HCT116 (cell line): ENCODE measurements around the gene CNNM4. TPM values are rescaled to one million over a fixed set of nuclear protein-coding genes. Genes with fewer than 3 reads are reported as not detected.

Experiments used
- ATAC-seq: fragments of 200-7000 bp; cut with Tn5 transposase; 2 replicates; pipeline ENCODE4 v1.9.1; 2020; ENCODE audit warnings: mild to moderate bottlenecking, moderate library complexity
- BruUV-seq: library from RNA; stranded (reverse); fragments of 400-500 nt; replicated peaks from 2 replicates; lab custom pipeline; 2021; lab: Mats Ljungman, UMichigan
- CTCF ChIA-PET: fragments of 300-600 bp; sonication (Branson Sonifier 250); formaldehyde crosslinking; loops from one replicate; lab custom pipeline; 2021; ENCODE audit warnings: antibody characterized with exemption; lab: Charles Lee
- POLR2A ChIA-PET: fragments of 300-600, 350-600 bp; sonication (Branson Sonifier 250); formaldehyde crosslinking; loops from one replicate; lab custom pipeline; 2021; ENCODE audit warnings: antibody characterized with exemption; lab: Charles Lee
- RAD21 ChIA-PET, 2 experiments: fragments of 300-600 bp; sonication (Branson Sonifier 250); formaldehyde crosslinking; loops; one replicate each; lab custom pipeline; 2023; ENCODE audit warnings: low total read pairs in 2 of 2; ENCODE audit not compliant: uncharacterized antibody in 2 of 2, unreplicated experiment in 2 of 2, low non-redundant PET in 1 of 2; lab: Charles Lee
- DNase-seq: peaks from one replicate; pipeline ENCODE4 v3.0.0-alpha.2; 2010; ENCODE audit warnings: low read depth, low spot score
- H2AFZ ChIP-seq: fragments of 200-600 bp; shearing (Covaris generic), sonication (generic); 2 replicates; pipeline ENCODE4 v1.6.1; 2017; ENCODE audit warnings: low read depth, mixed run types, mixed read lengths, antibody characterized with exemption, low read length; ENCODE audit not compliant: poor library complexity, severe bottlenecking
- H3K27ac ChIP-seq: 2 replicates; pipeline ENCODE4 v1.5.1; 2012; ENCODE audit warnings: low read depth, low read length
- H3K27me3 ChIP-seq: fragments of 200-600 bp; sonication (generic); 2 replicates; pipeline ENCODE4 v1.6.1; 2016; ENCODE audit warnings: mixed run types, low read length, mixed read lengths; ENCODE audit not compliant: insufficient read depth
- H3K36me3 ChIP-seq, 2 experiments: fragments of 200-500 bp in 1 of 2; fragments of 200-600 bp in 1 of 2; sonication (Bioruptor generic) in 1 of 2; sonication (generic) in 1 of 2; 2 replicates each; pipeline versions ENCODE4 v1.5.1 to v1.6.1; 2014 to 2016; ENCODE audit warnings: low read length in 2 of 2, inconsistent platforms in 1 of 2, mixed read lengths in 1 of 2, mixed run types in 1 of 2; ENCODE audit not compliant: insufficient read depth in 2 of 2, control insufficient read depth in 1 of 2
- H3K4me1 ChIP-seq, 2 experiments: fragments of 200-600 bp in 1 of 2; sonication (generic) in 1 of 2; 2 replicates each; pipeline versions ENCODE4 v1.5.1 to v1.6.1; 2012 to 2017; ENCODE audit warnings: low read length in 2 of 2, inconsistent platforms in 1 of 2, mild to moderate bottlenecking in 1 of 2, mixed read lengths in 1 of 2, mixed run types in 1 of 2, moderate library complexity in 1 of 2; ENCODE audit not compliant: insufficient read depth in 2 of 2, control insufficient read depth in 1 of 2
- H3K4me2 ChIP-seq: fragments of 200-600 bp; sonication (generic); 2 replicates; pipeline ENCODE4 v1.6.1; 2017; ENCODE audit warnings: mixed run types, low read length, mixed read lengths
- H3K4me3 ChIP-seq, 2 experiments: fragments of 200-600 bp in 1 of 2; sonication (generic) in 1 of 2; replicated peaks in 1 of 2; 2 replicates each; pipeline ENCODE4 v1.5.1; 2011 to 2016; ENCODE audit warnings: low read length in 2 of 2, control low read depth in 1 of 2, low read depth in 1 of 2, mild to moderate bottlenecking in 1 of 2, mixed read lengths in 1 of 2, mixed run types in 1 of 2
- H3K79me2 ChIP-seq: fragments of 200-600 bp; sonication (generic); 2 replicates; pipeline ENCODE4 v1.6.1; 2017; ENCODE audit warnings: mild to moderate bottlenecking, mixed run types, low read length, moderate library complexity, mixed read lengths; ENCODE audit not compliant: insufficient read depth
- H3K9ac ChIP-seq: fragments of 200-600 bp; sonication (generic); 2 replicates; pipeline ENCODE4 v1.6.1; 2016; ENCODE audit warnings: low read length, mixed read lengths
- H3K9me2 ChIP-seq: fragments of 200-600 bp; sonication (generic), shearing (Covaris generic); 2 replicates; pipeline ENCODE4 v1.6.1; 2017; ENCODE audit warnings: mixed run types, mild to moderate bottlenecking, moderate library complexity; ENCODE audit not compliant: insufficient read depth
- H3K9me3 ChIP-seq, 2 experiments: fragments of 200-500 bp in 1 of 2; fragments of 200-600 bp in 1 of 2; sonication (Bioruptor generic) in 1 of 2; sonication (generic) in 1 of 2; 2 replicates each; pipeline ENCODE4 v1.6.1; 2014 to 2017; ENCODE audit warnings: low read length in 2 of 2, mixed read lengths in 2 of 2, inconsistent platforms in 1 of 2, low read depth in 1 of 2, mild to moderate bottlenecking in 1 of 2, mixed run types in 1 of 2, moderate library complexity in 1 of 2; ENCODE audit not compliant: control insufficient read depth in 1 of 2, insufficient read depth in 1 of 2
- H4K20me1 ChIP-seq: fragments of 200-600 bp; sonication (generic), shearing (Covaris generic); 2 replicates; pipeline ENCODE4 v1.6.1; 2017; ENCODE audit warnings: mixed run types, mild to moderate bottlenecking, moderate library complexity; ENCODE audit not compliant: insufficient read depth
- ATF3 ChIP-seq: IDR thresholded peaks from 2 replicates; pipeline ENCODE4 v1.6.1; 2012
- CBX3 ChIP-seq: IDR thresholded peaks from 2 replicates; pipeline ENCODE4 v1.6.1; 2012; ENCODE audit warnings: low read depth
- CEBPB ChIP-seq: IDR thresholded peaks from 2 replicates; pipeline ENCODE4 v1.6.1; 2012; ENCODE audit warnings: low read depth
- CTCF ChIP-seq, 3 experiments: fragments of 200-600 bp in 1 of 3; sonication (generic) in 1 of 3; IDR thresholded peaks in 2 of 3; conservative IDR thresholded peaks in 1 of 3; 2 replicates each; pipeline ENCODE4 v1.5.1; 2012 to 2017; ENCODE audit warnings: low read depth in 2 of 3, low read length in 2 of 3, antibody characterized with exemption in 1 of 3, borderline replicate concordance in 1 of 3, control low read depth in 1 of 3, mild to moderate bottlenecking in 1 of 3, mixed read lengths in 1 of 3, mixed run types in 1 of 3, moderate library complexity in 1 of 3; ENCODE audit not compliant: insufficient read depth in 1 of 3
- EGR1 ChIP-seq: IDR thresholded peaks from 2 replicates; pipeline ENCODE4 v1.6.1; 2012; ENCODE audit warnings: low read depth
- EZH2 ChIP-seq: fragments of 200-600 bp; sonication (generic); IDR thresholded peaks from 2 replicates; pipeline ENCODE4 v1.6.1; 2017; ENCODE audit warnings: antibody characterized with exemption, mixed run types
- FOSL1 ChIP-seq: IDR thresholded peaks from 2 replicates; pipeline ENCODE4 v1.6.1; 2012; ENCODE audit warnings: low read depth
- JUND ChIP-seq: IDR thresholded peaks from 2 replicates; pipeline ENCODE4 v1.6.1; 2012
- MAX ChIP-seq: IDR thresholded peaks from 2 replicates; pipeline ENCODE4 v1.6.1; 2012
- POLR2A ChIP-seq: IDR thresholded peaks from 2 replicates; pipeline ENCODE4 v1.7.0; 2011; ENCODE audit warnings: borderline replicate concordance; ENCODE audit not compliant: insufficient read depth, insufficient read length; ENCODE audit errors: extremely low read depth
- POLR2AphosphoS5 ChIP-seq: IDR thresholded peaks from 2 replicates; pipeline ENCODE4 v1.6.1; 2011; ENCODE audit warnings: mild to moderate bottlenecking, low read depth, low read length, moderate library complexity
- RAD21 ChIP-seq: IDR thresholded peaks from 2 replicates; pipeline ENCODE4 v1.6.1; 2012; ENCODE audit warnings: low read depth, mild to moderate bottlenecking
- SRF ChIP-seq: IDR thresholded peaks from 2 replicates; pipeline ENCODE4 v1.6.1; 2012; ENCODE audit warnings: low read depth
- TCF7L2 ChIP-seq: IDR thresholded peaks from 2 replicates; pipeline ENCODE4 v1.7.0; 2011; ENCODE audit warnings: borderline replicate concordance, inconsistent platforms; ENCODE audit not compliant: insufficient read depth, insufficient read length; ENCODE audit errors: extremely low read depth
- YY1 ChIP-seq: IDR thresholded peaks from 2 replicates; pipeline ENCODE4 v1.6.1; 2011; ENCODE audit warnings: low read length, low read depth, moderate library complexity, mild to moderate bottlenecking; ENCODE audit not compliant: insufficient replicate concordance; ENCODE audit errors: extremely low read depth
- ZFX ChIP-seq: fragments of 450-650 bp; IDR thresholded peaks from 2 replicates; pipeline ENCODE4 v1.6.1; 2017
- ZNF274 ChIP-seq: fragments of 200-500 bp; sonication (Bioruptor generic); IDR thresholded peaks from 2 replicates; pipeline ENCODE4 v1.6.1; 2014; ENCODE audit warnings: mild to moderate bottlenecking, low read depth, low read length, inconsistent platforms
- intact Hi-C: fragments of 100-400 bp; cut with micrococcal nuclease; formaldehyde crosslinking; loops from 2 replicates; pipeline ENCODE4 v1.10.0; 2022
- total RNA-seq: library from RNA; stranded (reverse); gene quantifications from one replicate; pipeline ENCODE4 v1.2.1, GENCODE V29; 2021; ENCODE audit not compliant: unreplicated experiment

Gene CNNM4
- total RNA-seq, 1 experiment from 2014 or later: 7.9 TPM

GRCh38 chr2:96822786-96823185 lies 62.1 kb downstream of the CNNM4 start (continued):
- no peak for TF ChIP-seq CTCF (IDR thresholded peaks at IDR 0.05 in 2 of 3, conservative IDR thresholded peaks at IDR 0.05 in 1 of 3; ENCODE audit: borderline replicate concordance in 1 of 3, insufficient read depth in 1 of 3, low read depth in 2 of 3, low read length in 2 of 3)
- no peak for TF ChIP-seq JUND
- TF ChIP-seq TCF7L2: no peak
- TF ChIP-seq EZH2: no peak
- no peak for TF ChIP-seq ATF3
- no peak for TF ChIP-seq EGR1
- no peak for TF ChIP-seq RAD21
- no peak for TF ChIP-seq FOSL1
- no peak for TF ChIP-seq ZFX

GRCh38 chr2:96823198-96823597 lies 62.5 kb downstream of the CNNM4 start:
- TF ChIP-seq SRF (no peak), CTCF (IDR thresholded peaks at IDR 0.05 in 2 of 3, conservative IDR thresholded peaks at IDR 0.05 in 1 of 3; ENCODE audit: borderline replicate concordance in 1 of 3, insufficient read depth in 1 of 3, low read depth in 2 of 3, low read length in 2 of 3) (no peak), POLR2A (no peak), EZH2 (no peak), TCF7L2 (no peak), CEBPB (no peak), YY1 (no peak), JUND (no peak), CBX3 (no peak), MAX (no peak), ZFX (no peak), RAD21 (no peak), ATF3 (no peak), ZNF274 (no peak), POLR2AphosphoS5 (no peak)
- TF ChIP-seq, all 23 proteins: peak for 0
- ATAC-seq (no peak), DNase-seq (no peak)
- Histone ChIP-seq H3K27me3 (no peaks in the 10 kb centered on the region), H2AFZ (no peak overlapping the region), H3K9ac (no peak overlapping the region), H3K4me1 (no peaks in the 10 kb centered on the region; a peak in 1 of 4 replicates), H3K4me3 (no peak overlapping the region), H3K4me2 (no peak overlapping the region), H3K79me2 (peaks cover 58% of the 10 kb centered on the region), H4K20me1 (no peaks in the 10 kb centered on the region), H3K36me3 (peaks cover 7 to 16% of the 10 kb centered on the region in 2 experiments; a peak in 2 of 4 replicates), H3K9me3 (no peaks in the 10 kb centered on the region), H3K27ac (no peak overlapping the region), H3K9me2 (no peaks in the 10 kb centered on the region)
- no TSS peak for BruUV-seq
- CTCF ChIA-PET: no interaction called here
- intact Hi-C loops: no loop called here
- RAD21 ChIA-PET: no interaction called here
- POLR2A ChIA-PET: no interaction called here
